Neuronal stem cell (in vitro differentiated cells): ENCODE results near the gene LCOR.

ENCODE experiments used
- DNase-seq: peaks from one replicate; pipeline ENCODE4 v3.0.0-alpha.2; 2013; ENCODE audit warnings: low spot score
- H2AFZ ChIP-seq: one replicate; pipeline ENCODE4 v1.6.1; 2013; ENCODE audit warnings: mild to moderate bottlenecking, low read length, inconsistent platforms
- H2AK5ac ChIP-seq: 2 replicates; pipeline ENCODE4 v1.6.1; 2013; ENCODE audit warnings: low read depth, mild to moderate bottlenecking, inconsistent platforms, low read length, moderate library complexity, mixed read lengths
- H2BK120ac ChIP-seq: 2 replicates; pipeline ENCODE4 v1.6.1; 2013; ENCODE audit warnings: low read depth, mild to moderate bottlenecking, inconsistent platforms, low read length, moderate library complexity, mixed read lengths
- H2BK12ac ChIP-seq: one replicate; pipeline ENCODE4 v1.6.1; 2013; ENCODE audit warnings: low read length, inconsistent platforms
- H2BK15ac ChIP-seq: 2 replicates; pipeline ENCODE4 v1.6.1; 2013; ENCODE audit warnings: mild to moderate bottlenecking, low read length, inconsistent platforms, mixed read lengths
- H2BK5ac ChIP-seq: one replicate; pipeline ENCODE4 v1.6.1; 2013; ENCODE audit warnings: inconsistent platforms, mild to moderate bottlenecking, low read length, moderate library complexity
- H3K14ac ChIP-seq: one replicate; pipeline ENCODE4 v1.6.1; 2013; ENCODE audit warnings: low read length, inconsistent platforms
- H3K18ac ChIP-seq: 2 replicates; pipeline ENCODE4 v1.6.1; 2013; ENCODE audit warnings: low read length, inconsistent platforms
- H3K23ac ChIP-seq: 2 replicates; pipeline ENCODE4 v1.6.1; 2013; ENCODE audit warnings: low read depth, mild to moderate bottlenecking, mixed read lengths, low read length, inconsistent platforms; ENCODE audit not compliant: poor library complexity
- H3K27ac ChIP-seq: replicated peaks from 3 replicates; pipeline ENCODE4 v1.5.1; 2013; ENCODE audit warnings: low read length, inconsistent platforms
- H3K27me3 ChIP-seq, 3 experiments: 2 replicates each; pipeline ENCODE4 v1.6.1; 2013; ENCODE audit warnings: low read length in 3 of 3, mild to moderate bottlenecking in 2 of 3, inconsistent platforms in 1 of 3, low read depth in 1 of 3, mixed read lengths in 1 of 3, moderate library complexity in 1 of 3; ENCODE audit not compliant: control insufficient read depth in 3 of 3, insufficient read depth in 3 of 3
- H3K36me3 ChIP-seq, 2 donors: replicated peaks in 1 of 2; 2 replicates each; pipeline ENCODE4 v1.6.1; 2013; ENCODE audit warnings: low read length in 2 of 2; ENCODE audit not compliant: control insufficient read depth in 2 of 2, insufficient read depth in 2 of 2
- H3K4ac ChIP-seq: 2 replicates; pipeline ENCODE4 v1.6.1; 2013; ENCODE audit warnings: inconsistent platforms, mild to moderate bottlenecking, low read length, moderate library complexity
- H3K4me1 ChIP-seq, 2 donors: 1 replicate in 1 of 2; 2 replicates in 1 of 2; pipeline ENCODE4 v1.6.1; 2013; ENCODE audit warnings: low read length in 2 of 2, low read depth in 1 of 2; ENCODE audit not compliant: control insufficient read depth in 2 of 2, insufficient read depth in 1 of 2
- H3K4me2 ChIP-seq: one replicate; pipeline ENCODE4 v1.6.1; 2013; ENCODE audit warnings: mild to moderate bottlenecking, low read length, inconsistent platforms; ENCODE audit not compliant: insufficient read depth, poor library complexity, severe bottlenecking
- H3K4me3 ChIP-seq, 2 donors: 2 replicates each; pipeline ENCODE4 v1.5.1; 2013; ENCODE audit warnings: low read length in 2 of 2, mild to moderate bottlenecking in 2 of 2, inconsistent platforms in 1 of 2, moderate library complexity in 1 of 2
- H3K79me1 ChIP-seq: one replicate; pipeline ENCODE4 v1.6.1; 2013; ENCODE audit warnings: low read depth, mild to moderate bottlenecking, inconsistent platforms, low read length, moderate library complexity
- H3K9ac ChIP-seq: one replicate; pipeline ENCODE4 v1.6.1; 2013; ENCODE audit warnings: mild to moderate bottlenecking, low read depth, low read length, inconsistent platforms; ENCODE audit not compliant: poor library complexity
- H3K9me3 ChIP-seq, 2 donors: replicated peaks in 1 of 2; 2 replicates each; pipeline versions ENCODE3 to v1.6.1; 2013; ENCODE audit warnings: low read length in 2 of 2, mild to moderate bottlenecking in 2 of 2, inconsistent platforms in 1 of 2, low read depth in 1 of 2, mixed read lengths in 1 of 2, moderate library complexity in 1 of 2; ENCODE audit not compliant: control insufficient read depth in 2 of 2, insufficient read depth in 1 of 2
- H4K8ac ChIP-seq: one replicate; pipeline ENCODE4 v1.6.1; 2013; ENCODE audit warnings: low read depth, mild to moderate bottlenecking, inconsistent platforms, low read length, moderate library complexity
- H4K91ac ChIP-seq: one replicate; pipeline ENCODE4 v1.6.1; 2013; ENCODE audit warnings: low read length, low read depth, mild to moderate bottlenecking, inconsistent platforms; ENCODE audit not compliant: poor library complexity
- WGBS, 2 donors: extraction: QIAGEN DNeasy Blood & Tissue Kit; methylation state at CpG; one replicate each; pipeline ENCODE4 v1.1.7; 2013; ENCODE audit warnings: missing lambda C conversion rate in 2 of 2, mixed read lengths in 1 of 2; ENCODE audit not compliant: insufficient read length in 2 of 2, insufficient replicate concordance in 1 of 2; ENCODE audit errors: extremely low coverage in 2 of 2; 5-methylcytosine and 5-hydroxymethylcytosine counted together

Gene LCOR

DNA sequence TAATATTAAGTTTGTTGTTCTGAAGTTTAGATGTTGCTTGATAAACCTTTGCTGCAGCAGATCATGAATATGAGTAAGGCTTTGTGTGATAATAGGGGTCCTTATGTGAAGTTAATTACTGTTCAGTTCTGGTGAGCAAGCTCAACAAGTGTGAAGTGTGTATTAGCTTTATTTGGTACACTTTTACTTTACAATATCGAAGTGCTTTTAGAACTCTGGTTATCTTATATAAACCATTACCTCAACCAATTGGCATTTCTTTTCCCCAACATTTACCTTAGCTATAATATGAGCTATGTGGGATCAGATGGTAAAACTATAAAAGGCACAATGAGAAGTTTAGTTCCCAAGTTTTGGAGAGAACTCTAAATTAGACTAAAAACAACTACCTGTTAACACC lies 127.6 kb downstream of the LCOR start:
- Histone ChIP-seq H4K91ac (no peak overlapping the region), H3K79me1 (peaks cover 2% of the 10 kb centered on the region), H3K27me3 (no peaks in the 10 kb centered on the region)

GRCh38 chr10:96960872-96961271 lies 128.8 kb downstream of the LCOR start:
- H3K23ac ChIP-seq = no peak overlapping the region

More for the DNA sequence above, 127.6 kb downstream of the LCOR start:
- Histone ChIP-seq H3K4me2 (no peak overlapping the region), H3K36me3 (peaks cover 11 to 64% of the 10 kb centered on the region in 2 donors), H2BK15ac (no peak overlapping the region), H2BK120ac (no peak overlapping the region), H2BK12ac (no peak overlapping the region), H3K9me3 (peaks cover 0 to 2% of the 10 kb centered on the region in 2 donors), H4K8ac (no peak overlapping the region), H2BK5ac (no peak overlapping the region), H3K9ac (no peak overlapping the region), H3K18ac (no peak overlapping the region), H2AK5ac (no peak overlapping the region), H3K27ac (no peak overlapping the region), H3K23ac (no peak overlapping the region), H3K4me3 (no peak overlapping the region), H3K14ac (no peak overlapping the region), H3K4me1 (peaks cover 0 to 1% of the 10 kb centered on the region in 2 donors), H3K4ac (no peak overlapping the region), H2AFZ (no peak overlapping the region)
- DNase-seq = no peak
- no CpG with 5 or more reads among the region's 1 CpG for WGBS, 2 donors

GRCh38 chr10:96964131-96964530 lies 132.0 kb downstream of the LCOR start:
- DNase-seq = no peak
- no peaks in the 10 kb centered on the region for H3K79me1 ChIP-seq
- no peak overlapping the region for H2BK12ac ChIP-seq
- whole genome bisulfite sequencing, 2 donors = no CpG with 5 or more reads among the region's 2 CpGs
- H3K9ac ChIP-seq = no peak overlapping the region
- H4K8ac ChIP-seq = no peak overlapping the region
- H3K23ac ChIP-seq = no peak overlapping the region
- H4K91ac ChIP-seq = no peak overlapping the region
- no peak overlapping the region for H3K4me2 ChIP-seq
- no peaks in the 10 kb centered on the region for H3K4me1 ChIP-seq
- H3K4me3 ChIP-seq = no peak overlapping the region
- no peak overlapping the region for H3K14ac ChIP-seq
- H3K36me3 ChIP-seq = peaks cover 0 to 25% of the 10 kb centered on the region in 2 donors
- no peak overlapping the region for H2AFZ ChIP-seq
- H2BK120ac ChIP-seq = no peak overlapping the region
- H2AK5ac ChIP-seq = no peak overlapping the region
- H2BK5ac ChIP-seq = no peak overlapping the region
- H3K9me3 ChIP-seq = no peaks in the 10 kb centered on the region
- H3K27ac ChIP-seq = no peak overlapping the region
- H3K18ac ChIP-seq = no peak overlapping the region
- no peaks in the 10 kb centered on the region for H3K27me3 ChIP-seq
- no peak overlapping the region for H2BK15ac ChIP-seq
- no peak overlapping the region for H3K4ac ChIP-seq

More at GRCh38 chr10:96960872-96961271, 128.8 kb downstream of the LCOR start:
- Histone ChIP-seq H3K4me1 (peaks cover 0 to 1% of the 10 kb centered on the region in 2 donors), H2BK120ac (no peak overlapping the region), H3K4me2 (no peak overlapping the region), H3K4me3 (no peak overlapping the region), H2BK15ac (no peak overlapping the region), H2BK5ac (no peak overlapping the region), H3K9ac (no peak overlapping the region), H3K79me1 (no peaks in the 10 kb centered on the region), H3K4ac (no peak overlapping the region), H3K14ac (no peak overlapping the region), H3K18ac (no peak overlapping the region), H3K36me3 (peaks cover 1 to 54% of the 10 kb centered on the region in 2 donors), H4K91ac (no peak overlapping the region), H3K9me3 (no peaks in the 10 kb centered on the region), H2AK5ac (no peak overlapping the region), H3K27ac (no peak overlapping the region), H2BK12ac (no peak overlapping the region), H3K27me3 (no peaks in the 10 kb centered on the region), H2AFZ (no peak overlapping the region), H4K8ac (no peak overlapping the region)
- WGBS, 2 donors = no CpG with 5 or more reads among the region's 2 CpGs
- DNase-seq = no peak

DNA sequence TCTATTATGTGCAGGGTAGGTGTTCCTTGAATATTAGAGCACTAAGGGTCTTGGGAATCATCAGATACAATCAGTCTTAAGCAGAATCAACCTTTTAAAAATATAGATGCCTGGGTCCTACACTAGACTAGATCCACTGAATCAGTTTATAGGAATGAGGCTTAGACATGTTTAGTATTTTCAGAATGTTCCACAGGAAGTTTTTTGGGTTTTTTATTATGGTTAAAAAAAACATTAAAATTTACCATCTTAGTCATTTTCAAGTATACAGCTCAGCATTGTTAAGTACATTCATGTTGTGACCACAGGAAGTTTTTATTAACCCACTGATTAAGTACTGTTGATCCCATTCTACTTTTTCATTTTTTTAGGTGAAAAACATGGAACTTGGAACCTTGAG lies 135.7 kb downstream of the LCOR start:
- Histone ChIP-seq H3K23ac (no peak overlapping the region), H2BK12ac (no peak overlapping the region), H3K4me1 (peaks cover 0 to 17% of the 10 kb centered on the region in 2 donors), H3K36me3 (peaks cover 0 to 10% of the 10 kb centered on the region in 2 donors), H4K91ac (no peak overlapping the region), H3K14ac (no peak overlapping the region), H3K9me3 (no peaks in the 10 kb centered on the region), H2BK5ac (no peak overlapping the region), H3K4me2 (no peak overlapping the region), H3K79me1 (no peaks in the 10 kb centered on the region), H3K27me3 (no peaks in the 10 kb centered on the region), H3K9ac (no peak overlapping the region), H3K18ac (no peak overlapping the region), H4K8ac (no peak overlapping the region), H3K4me3 (no peak overlapping the region), H2AFZ (no peak overlapping the region), H3K27ac (no peak overlapping the region), H2AK5ac (no peak overlapping the region), H2BK15ac (no peak overlapping the region), H2BK120ac (no peak overlapping the region), H3K4ac (no peak overlapping the region)
- no peak for DNase-seq
